Measurements from ENCODE around the gene CTSW. TPM values are rescaled to one million over a fixed set of nuclear protein-coding genes. Genes with fewer than 3 reads are reported as not detected.
A peak's percentile ranks its signal among the peaks of the same experiment; 100 is the strongest.

The CTSW gene
- total RNA-seq, 1 experiment from 2014 or later: not detected

DNA sequence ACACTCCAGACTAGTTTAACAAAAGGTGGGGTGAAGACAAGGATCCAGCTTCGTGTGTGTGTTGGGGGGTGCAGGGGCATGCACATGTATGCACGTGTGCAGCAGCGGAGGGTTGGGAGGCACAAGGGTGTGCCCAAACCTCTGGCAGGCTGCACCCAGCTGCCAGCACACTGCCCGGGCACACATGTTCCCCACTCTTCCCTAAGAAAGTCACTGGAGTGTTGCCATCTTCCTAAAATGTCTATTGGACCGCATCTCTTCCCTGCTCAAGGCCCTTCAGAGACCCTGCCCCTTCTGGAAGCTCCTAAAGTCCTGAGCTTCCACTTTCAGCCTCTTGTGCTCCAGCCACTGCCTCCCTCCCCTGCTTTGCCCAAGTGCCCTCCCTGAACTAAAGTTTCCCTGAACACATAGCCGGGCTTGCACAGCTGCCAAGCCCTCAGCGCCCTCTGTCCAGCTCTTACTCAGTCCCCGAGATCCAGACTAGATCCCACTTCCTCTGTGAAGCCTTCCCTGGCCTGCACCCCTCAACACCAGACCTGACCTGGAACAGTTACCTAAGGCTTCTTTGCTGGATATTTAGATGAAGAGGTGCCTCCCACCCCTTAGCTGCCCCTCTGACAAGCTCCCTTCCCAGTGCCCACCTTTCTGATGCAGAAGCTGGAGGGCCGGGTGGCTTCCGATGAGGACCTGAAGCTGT lies 27.7 kb upstream of the CTSW start:
- TF ChIP-seq, protein P1, sequence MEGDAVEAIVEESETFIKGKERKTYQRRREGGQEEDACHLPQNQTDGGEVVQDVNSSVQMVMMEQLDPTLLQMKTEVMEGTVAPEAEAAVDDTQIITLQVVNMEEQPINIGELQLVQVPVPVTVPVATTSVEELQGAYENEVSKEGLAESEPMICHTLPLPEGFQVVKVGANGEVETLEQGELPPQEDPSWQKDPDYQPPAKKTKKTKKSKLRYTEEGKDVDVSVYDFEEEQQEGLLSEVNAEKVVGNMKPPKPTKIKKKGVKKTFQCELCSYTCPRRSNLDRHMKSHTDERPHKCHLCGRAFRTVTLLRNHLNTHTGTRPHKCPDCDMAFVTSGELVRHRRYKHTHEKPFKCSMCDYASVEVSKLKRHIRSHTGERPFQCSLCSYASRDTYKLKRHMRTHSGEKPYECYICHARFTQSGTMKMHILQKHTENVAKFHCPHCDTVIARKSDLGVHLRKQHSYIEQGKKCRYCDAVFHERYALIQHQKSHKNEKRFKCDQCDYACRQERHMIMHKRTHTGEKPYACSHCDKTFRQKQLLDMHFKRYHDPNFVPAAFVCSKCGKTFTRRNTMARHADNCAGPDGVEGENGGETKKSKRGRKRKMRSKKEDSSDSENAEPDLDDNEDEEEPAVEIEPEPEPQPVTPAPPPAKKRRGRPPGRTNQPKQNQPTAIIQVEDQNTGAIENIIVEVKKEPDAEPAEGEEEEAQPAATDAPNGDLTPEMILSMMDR (IDR thresholded peaks at IDR 0.05; ENCODE audit: unreplicated experiment): no peak
- H3K9me3 Mint-ChIP-seq (ENCODE audit: unreplicated experiment): no peaks in the 10 kb centered on the region
- ChIA-PET CTCF (interaction anchor here (0.7 to 2.3 kb wide), 10 partner anchors 9 to 141 kb away, joined by 3 to 7 read pairs (median 4); no protein-coding TSS in a partner anchor), POLR2A (interaction anchor here (0.6 to 1.0 kb wide), 5 partner anchors 13 to 131 kb away, joined by 3 to 4 read pairs (median 3); partner anchors contain the start of gene CCDC85B)
- H3K4me3 Mint-ChIP-seq (ENCODE audit: unreplicated experiment): no peak overlapping the region
- peak overlapping the region; percentile 19 for H3K27ac Mint-ChIP-seq (ENCODE audit: low read depth, unreplicated experiment)
- intact Hi-C loops (cut with micrococcal nuclease): no loop called here
- no peak for DNase-seq (ENCODE audit: unreplicated experiment)
- no peaks in the 10 kb centered on the region for H3K27me3 Mint-ChIP-seq (ENCODE audit: insufficient read depth, unreplicated experiment)
- no TSS peak for BruUV-seq (replicated peaks)
- peaks cover 9% of the 10 kb centered on the region for H3K4me1 Mint-ChIP-seq (ENCODE audit: insufficient read depth, unreplicated experiment)
- H3K36me3 Mint-ChIP-seq (ENCODE audit: insufficient read depth, unreplicated experiment): peaks cover 48% of the 10 kb centered on the region

DNA sequence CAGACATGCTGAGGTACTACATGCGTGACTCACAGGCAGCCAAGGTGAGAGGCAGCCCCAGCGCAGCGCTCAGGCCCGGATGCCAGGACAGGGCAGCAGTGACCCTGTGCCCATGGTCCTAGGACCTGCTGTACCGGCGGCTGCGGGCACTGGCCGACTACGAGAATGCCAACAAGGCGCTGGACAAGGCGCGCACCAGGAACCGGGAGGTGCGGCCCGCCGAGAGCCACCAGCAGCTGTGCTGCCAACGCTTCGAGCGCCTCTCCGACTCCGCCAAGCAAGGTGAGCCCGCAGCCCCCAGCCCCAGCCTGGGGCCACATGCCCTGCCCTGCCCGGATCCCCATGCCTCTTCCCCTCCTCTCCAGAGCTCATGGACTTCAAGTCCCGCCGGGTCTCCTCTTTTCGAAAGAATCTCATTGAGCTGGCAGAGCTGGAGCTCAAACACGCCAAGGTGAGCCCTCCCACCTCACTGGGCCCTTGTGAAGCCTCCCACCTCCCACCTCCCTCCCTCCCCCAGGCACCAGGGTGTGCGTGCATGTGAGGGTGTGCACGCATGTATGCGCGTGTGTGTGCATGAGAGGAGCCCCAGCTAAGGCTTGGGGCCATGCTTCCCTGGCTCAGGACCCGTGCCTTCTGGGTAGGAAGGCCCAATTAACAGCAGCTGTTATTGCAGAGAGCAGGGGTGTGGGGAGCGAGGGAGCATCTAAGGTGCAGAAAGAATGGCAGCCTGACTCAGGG lies 27.0 kb upstream of the CTSW start:
- H3K9me3 Mint-ChIP-seq (ENCODE audit: unreplicated experiment): no peaks in the 10 kb centered on the region
- no peak for DNase-seq (ENCODE audit: unreplicated experiment)
- H3K27me3 Mint-ChIP-seq (ENCODE audit: insufficient read depth, unreplicated experiment): no peaks in the 10 kb centered on the region
- CTCF ChIA-PET: interaction anchor here (0.5 to 2.3 kb wide), 6 partner anchors 10 to 108 kb away, joined by 3 to 7 read pairs (median 4); no protein-coding TSS in a partner anchor
- TF ChIP-seq, protein P1 (IDR thresholded peaks at IDR 0.05; ENCODE audit: unreplicated experiment): no peak
- intact Hi-C loops (cut with micrococcal nuclease): no loop called here
- no peak overlapping the region for H3K4me3 Mint-ChIP-seq (ENCODE audit: unreplicated experiment)
- peak overlapping the region; percentile 19 for H3K27ac Mint-ChIP-seq (ENCODE audit: low read depth, unreplicated experiment)
- H3K4me1 Mint-ChIP-seq (ENCODE audit: insufficient read depth, unreplicated experiment): peaks cover 9% of the 10 kb centered on the region
- no TSS peak for BruUV-seq (replicated peaks)
- POLR2A ChIA-PET: interaction anchor here (0.5 to 1.1 kb wide), 4 partner anchors 25 to 196 kb away, joined by 3 read pairs; partner anchors contain the start of genes FIBP and KAT5
- H3K36me3 Mint-ChIP-seq (ENCODE audit: insufficient read depth, unreplicated experiment): peaks cover 51% of the 10 kb centered on the region

DNA sequence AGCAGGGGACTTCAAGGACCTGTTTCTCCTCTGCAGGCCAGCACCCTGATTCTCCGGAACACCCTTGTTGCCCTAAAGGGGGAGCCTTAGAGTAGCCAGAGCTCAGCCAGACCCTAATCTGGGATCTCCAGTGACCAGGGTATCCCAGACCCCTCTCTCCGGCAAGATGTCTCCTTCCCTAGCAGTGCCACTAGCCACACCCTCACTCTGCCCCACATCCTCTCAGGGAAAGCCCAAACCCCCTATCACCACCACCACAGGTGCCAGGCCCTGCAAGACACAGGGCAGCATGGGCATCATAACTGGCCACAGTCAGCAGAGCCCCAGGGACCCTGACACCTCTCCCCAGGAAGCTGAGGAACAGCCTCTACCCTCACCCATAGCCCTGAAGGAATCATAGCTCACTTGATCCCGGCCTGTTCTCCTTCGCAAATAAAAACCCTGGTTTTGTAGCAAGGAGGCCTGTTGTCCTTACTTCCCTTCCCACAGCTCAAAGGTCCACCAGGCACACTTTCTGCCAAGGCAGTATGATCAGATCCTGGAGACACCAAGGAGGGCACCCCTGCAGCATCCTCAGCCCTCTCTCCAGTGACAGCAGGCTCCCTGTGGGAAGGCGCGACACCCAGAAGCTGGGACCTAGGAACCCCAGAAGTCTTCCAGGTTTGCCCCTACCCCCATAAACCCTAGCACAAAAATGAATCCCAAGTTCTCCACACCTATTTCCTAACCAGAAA lies 26.2 kb upstream of the CTSW start:
- Mint-ChIP-seq H3K4me1 (ENCODE audit: insufficient read depth, unreplicated experiment) (peaks cover 10% of the 10 kb centered on the region), H3K27me3 (ENCODE audit: insufficient read depth, unreplicated experiment) (no peaks in the 10 kb centered on the region), H3K9me3 (ENCODE audit: unreplicated experiment) (no peaks in the 10 kb centered on the region), H3K4me3 (ENCODE audit: unreplicated experiment) (no peak overlapping the region), H3K27ac (ENCODE audit: low read depth, unreplicated experiment) (no peak overlapping the region), H3K36me3 (ENCODE audit: insufficient read depth, unreplicated experiment) (peaks cover 56% of the 10 kb centered on the region)
- BruUV-seq (replicated peaks): no TSS peak
- DNase-seq (ENCODE audit: unreplicated experiment): no peak
- ChIA-PET CTCF (interaction anchor here (0.5 to 2.3 kb wide), 4 partner anchors 25 to 109 kb away, joined by 3 to 7 read pairs (median 3); no protein-coding TSS in a partner anchor), POLR2A (interaction anchor here (0.5 to 1.1 kb wide), 4 partner anchors 35 to 938 kb away, joined by 3 to 4 read pairs (median 3); partner anchors contain the start of genes FIBP and KAT5)
- intact Hi-C loops (cut with micrococcal nuclease): no loop called here
- TF ChIP-seq, protein P1 (IDR thresholded peaks at IDR 0.05; ENCODE audit: unreplicated experiment): no peak

Measured in MCF 10A (cell line).